ENCODE data around the gene HLA-DOA.

Gene HLA-DOA
- 0.91 to 0.97 reads per million in 2 donors for total RNA-seq

- no peak for DNase-seq
Observed at GRCh38 chr6:33008944-33009861, at the start of gene HLA-DOA. HLA-DOA (minus strand) TSS chr6:33009591.

- DNase-seq: no peak
Observed at GRCh38 chr6:33057222-33058150, 48.1 kb upstream of the HLA-DOA start.

- DNase-seq: no peak
Observed at GRCh38 chr6:33053230-33053629, 43.8 kb upstream of the HLA-DOA start.

- DNase-seq: no peak
Observed at GRCh38 chr6:33052627-33053026, 43.2 kb upstream of the HLA-DOA start.

- no peak for DNase-seq
Observed at GRCh38 chr6:33050014-33050810, 40.8 kb upstream of the HLA-DOA start.

- no peak for DNase-seq
Observed at GRCh38 chr6:33049323-33050013, 40.1 kb upstream of the HLA-DOA start.

- no peak for DNase-seq
Observed at GRCh38 chr6:33040157-33040556, 30.8 kb upstream of the HLA-DOA start.

GRCh38 chr6:33036535-33036934, 27.1 kb upstream of the HLA-DOA start:
- no peak for DNase-seq

- no peak for DNase-seq
Observed at GRCh38 chr6:33034554-33034953, 25.2 kb upstream of the HLA-DOA start.

- no peak for DNase-seq
Observed at GRCh38 chr6:33030245-33030644, 20.9 kb upstream of the HLA-DOA start.

GRCh38 chr6:33029328-33030184, 20.2 kb upstream of the HLA-DOA start:
- no peak for DNase-seq

- DNase-seq: no peak
Observed at GRCh38 chr6:33028220-33028849, 18.9 kb upstream of the HLA-DOA start.

GRCh38 chr6:33024521-33024920, 15.1 kb upstream of the HLA-DOA start:
- DNase-seq: no peak

- no peak for DNase-seq
Observed at GRCh38 chr6:33023536-33023935, 14.1 kb upstream of the HLA-DOA start.

GRCh38 chr6:33021917-33022316, 12.5 kb upstream of the HLA-DOA start:
- no peak for DNase-seq

- no peak for DNase-seq
Observed at GRCh38 chr6:33019372-33019771, 10.0 kb upstream of the HLA-DOA start.

GRCh38 chr6:33018904-33019303, 9.5 kb upstream of the HLA-DOA start:
- no peak for DNase-seq

GRCh38 chr6:33018418-33018817, 9.0 kb upstream of the HLA-DOA start:
- no peak for DNase-seq

GRCh38 chr6:33017694-33018353, 8.4 kb upstream of the HLA-DOA start:
- DNase-seq: no peak

- no peak for DNase-seq
Observed at GRCh38 chr6:33017018-33017417, 7.6 kb upstream of the HLA-DOA start.
